HepG2 (cell line): Measurements from ENCODE around the gene TUBB4A. TPM values are rescaled to one million over a fixed set of nuclear protein-coding genes. Genes with fewer than 3 reads are reported as not detected.

ENCODE experiments used
- ATAC-seq: fragments of 200-7000 bp; cut with Tn5 transposase; 3 replicates; pipeline ENCODE4 v1.9.1; 2020; ENCODE audit warnings: mild to moderate bottlenecking, moderate library complexity
- BruUV-seq: library from RNA; stranded (reverse); fragments of 400-500 nt; replicated peaks from 2 replicates; lab custom pipeline; 2021; lab: Mats Ljungman, UMichigan
- CTCF ChIA-PET: fragments of 300-600 bp; formaldehyde crosslinking; extraction: SDS; loops from one replicate; lab custom pipeline; 2021; ENCODE audit warnings: low total read pairs, inconsistent platforms, low intra/inter-chr PET ratio; lab: Yijun Ruan, JAX
- POLR2A ChIA-PET: fragments of 350-600 bp; sonication (Branson Sonifier 250); formaldehyde crosslinking; loops from one replicate; lab custom pipeline; 2020; ENCODE audit warnings: antibody characterized with exemption, inconsistent platforms; lab: Yijun Ruan, JAX
- DNase-seq: peaks from one replicate; pipeline ENCODE4 v3.0.0-alpha.2; 2015; ENCODE audit warnings: low spot score
- FAIRE-seq: peaks from 3 replicates; lab custom pipeline; 2011; peaks lifted over from hg19 to GRCh38; lab: Jason Lieb, UNC
- H2AFZ ChIP-seq: one replicate; pipeline ENCODE4 v1.6.1; 2011; ENCODE audit warnings: low read length, inconsistent platforms
- H3K27ac ChIP-seq: fragments of 300-600 bp; 3 replicates; pipeline ENCODE4 v1.8.0; 2011; ENCODE audit warnings: mixed run types, mild to moderate bottlenecking, mixed read lengths, low read length, inconsistent platforms; ENCODE audit not compliant: insufficient read depth; ENCODE audit errors: extremely low read length
- H3K27me3 ChIP-seq, 2 experiments: fragments of 200-600 bp in 1 of 2; 2 replicates in 1 of 2; 3 replicates in 1 of 2; pipeline versions ENCODE4 v1.6.0 to v1.8.0; 2011; ENCODE audit warnings: low read length in 2 of 2, mild to moderate bottlenecking in 2 of 2, moderate library complexity in 2 of 2, inconsistent platforms in 1 of 2; ENCODE audit not compliant: insufficient read depth in 2 of 2, control insufficient read depth in 1 of 2
- H3K36me3 ChIP-seq, 2 experiments: fragments of 200-600 bp in 1 of 2; replicated peaks in 1 of 2; 2 replicates in 1 of 2; 3 replicates in 1 of 2; pipeline versions ENCODE4 v1.5.1 to v1.8.0; 2011; ENCODE audit warnings: low read length in 2 of 2, inconsistent platforms in 1 of 2; ENCODE audit not compliant: insufficient read depth in 2 of 2, control insufficient read depth in 1 of 2
- H3K4me1 ChIP-seq: 2 replicates; pipeline ENCODE4 v1.5.1; 2012; ENCODE audit warnings: low read length, inconsistent platforms; ENCODE audit not compliant: insufficient read depth
- H3K4me2 ChIP-seq: 2 replicates; pipeline ENCODE4 v1.6.0; 2011; ENCODE audit warnings: low read depth, low read length, inconsistent platforms
- H3K4me3 ChIP-seq, 3 experiments: fragments of 200-600 bp in 1 of 3; sonication (generic), shearing (Covaris generic) in 1 of 3; replicated peaks in 1 of 3; 2 replicates each; pipeline ENCODE4 v1.5.1; 2011 to 2016; ENCODE audit warnings: low read length in 3 of 3, inconsistent platforms in 2 of 3, low read depth in 2 of 3, mild to moderate bottlenecking in 2 of 3, control low read depth in 1 of 3, mixed read lengths in 1 of 3; ENCODE audit not compliant: insufficient read depth in 1 of 3
- H3K79me2 ChIP-seq: one replicate; pipeline ENCODE4 v1.6.1; 2011; ENCODE audit warnings: low read length, inconsistent platforms; ENCODE audit not compliant: insufficient read depth
- H3K9ac ChIP-seq: 2 replicates; pipeline ENCODE4 v1.6.0; 2011; ENCODE audit warnings: mild to moderate bottlenecking, low read depth, low read length, inconsistent platforms; ENCODE audit not compliant: insufficient read depth
- H3K9me3 ChIP-seq: 2 replicates; pipeline ENCODE4 v1.5.1; 2012; ENCODE audit warnings: mild to moderate bottlenecking, low read length
- H4K20me1 ChIP-seq: 2 replicates; pipeline ENCODE4 v1.6.0; 2011; ENCODE audit warnings: inconsistent platforms, mild to moderate bottlenecking, low read length, moderate library complexity; ENCODE audit not compliant: insufficient read depth
- BCL6 ChIP-seq: IDR thresholded peaks from 2 replicates; pipeline ENCODE4 v1.6.1; 2016; ENCODE audit warnings: missing genetic modification reagents, missing compliant biosample characterization
- EP300 ChIP-seq, 3 experiments: sonication (generic) in 1 of 3; formaldehyde crosslinking in 1 of 3; IDR thresholded peaks; 2 replicates each; pipeline versions ENCODE4 v1.5.1 to v1.6.1; 2011 to 2020; ENCODE audit warnings: low read depth in 2 of 3, low read length in 2 of 3, borderline replicate concordance in 1 of 3, improper control_type of control experiment in 1 of 3, mild to moderate bottlenecking in 1 of 3, missing genetic modification reagents in 1 of 3, moderate library complexity in 1 of 3
- GTF3A ChIP-seq: sonication (generic); formaldehyde crosslinking; conservative IDR thresholded peaks from 2 replicates; pipeline ENCODE4 v1.4.0; 2020; ENCODE audit warnings: mild to moderate bottlenecking, missing genetic modification reagents
- TCF7 ChIP-seq: sonication (generic); IDR thresholded peaks from 2 replicates; pipeline ENCODE4 v1.6.1; 2016; ENCODE audit warnings: antibody characterized with exemption, low read depth
- ZNF326 ChIP-seq: sonication (generic); formaldehyde crosslinking; IDR thresholded peaks from 2 replicates; pipeline ENCODE4 v1.4.0; 2020; ENCODE audit warnings: missing genetic modification reagents, borderline replicate concordance
- ZNF382 ChIP-seq: sonication (generic); formaldehyde crosslinking; IDR thresholded peaks from 2 replicates; pipeline ENCODE4 v1.5.0; 2020; ENCODE audit warnings: missing genetic modification reagents, mild to moderate bottlenecking, borderline replicate concordance
- ZNF737 ChIP-seq: sonication (generic); formaldehyde crosslinking; IDR thresholded peaks from 2 replicates; pipeline ENCODE4 v1.5.0; 2020; ENCODE audit warnings: missing genetic modification reagents, mild to moderate bottlenecking, borderline replicate concordance
- ZNF790 ChIP-seq: sonication (generic); formaldehyde crosslinking; IDR thresholded peaks from 2 replicates; pipeline ENCODE4 v1.8.0; 2022; ENCODE audit warnings: missing genetic modification reagents, mild to moderate bottlenecking, borderline replicate concordance
- WGBS: methylation state at CpG from one replicate; pipeline ENCODE4 v1.1.6; 2017; ENCODE audit warnings: low lambda C conversion rate; 5-methylcytosine and 5-hydroxymethylcytosine counted together
- in situ Hi-C: cut with HindIII; loops from 2 replicates; pipeline ENCODE4 v1.10.0; 2017; ENCODE audit warnings: low pct_unique_long_range_greater_than_20kb; ENCODE audit not compliant: extremely low pct_ligation_motif_present
- intact Hi-C: fragments of 100-400 bp; cut with micrococcal nuclease; formaldehyde crosslinking; loops from one replicate; pipeline ENCODE4 v1.10.0; 2022; ENCODE audit not compliant: unreplicated experiment
- polyA plus RNA-seq, 8 experiments: library from polyadenylated mRNA; depleted of rRNA in 3 of 8; stranded (reverse) in 7 of 8; unstranded in 1 of 8; fragments of >200 nt; fragmentation: Illumina TruSeq in 4 of 8; extraction: Trizol in 4 of 8; gene quantifications; 2 replicates each; pipeline versions ENCODE4 v1.2.1 to v1.2.3, GENCODE V29; 2011 to 2016; ENCODE audit warnings: low read depth in 4 of 8, missing spikeins in 1 of 8, mixed read lengths in 1 of 8; ENCODE audit not compliant: insufficient read depth in 1 of 8
- total RNA-seq, 5 experiments: library from RNA; depleted of rRNA; stranded (reverse); fragments of >200 nt; fragmentation: Illumina TruSeq; extraction: Trizol; gene quantifications; 2 replicates each; pipeline ENCODE4 v1.2.3, GENCODE V29; 2016; ENCODE audit warnings: low read depth in 1 of 5
- TF ChIP-seq, protein P1 (sequence below): IDR thresholded peaks from 2 replicates; pipeline ENCODE4 v1.6.1; 2012; ENCODE audit warnings: low read length, improper control_type of control experiment
- TF ChIP-seq, protein P2 (sequence below): sonication (generic); formaldehyde crosslinking; IDR thresholded peaks from 2 replicates; pipeline ENCODE4 v1.4.0; 2020; ENCODE audit warnings: missing genetic modification reagents, borderline replicate concordance
- TF ChIP-seq, protein P3 (sequence below): IDR thresholded peaks from 2 replicates; pipeline ENCODE4 v1.6.1; 2016; ENCODE audit warnings: mild to moderate bottlenecking

The TUBB4A gene
- total and polyA plus RNA-seq, 2 of the 13 experiments (the other 11 are each of a cell fraction or from before 2014, with no cell fraction given), result not detected

DNA sequence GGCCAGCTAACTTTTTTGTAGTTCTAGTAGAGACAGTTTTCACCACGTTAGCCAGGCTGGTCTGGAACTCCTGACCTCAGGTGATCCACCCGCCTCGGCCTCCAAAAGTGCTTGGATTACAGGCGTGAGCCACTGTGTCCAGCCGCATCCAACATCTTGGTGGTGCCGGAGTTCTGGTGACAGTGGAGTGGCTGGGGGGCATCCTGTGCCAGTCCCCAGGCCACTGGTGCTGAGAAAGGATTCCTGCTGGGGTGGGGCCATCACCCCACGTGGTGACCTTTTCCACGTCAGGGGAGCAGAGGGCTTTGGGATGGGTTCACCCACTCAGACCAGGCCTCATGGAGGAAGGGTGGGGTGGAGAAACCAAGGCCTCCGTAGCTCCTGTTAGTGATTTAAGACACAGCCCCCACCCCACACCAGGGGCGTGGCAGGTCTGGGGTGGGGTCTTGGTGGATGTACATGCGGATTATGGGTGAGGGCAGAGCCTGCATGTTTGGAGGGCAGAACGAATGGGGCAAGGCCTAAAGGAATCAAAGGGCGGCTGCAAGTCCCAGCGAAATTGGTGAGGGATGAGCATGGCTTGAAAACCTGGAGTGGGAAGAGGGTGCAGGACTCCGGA, 12.9 kb upstream of the TUBB4A start:
- in situ Hi-C loops, result loop anchor here (5.0 kb wide), 1 partner anchor 117 kb away; no protein-coding TSS in a partner anchor
- Histone ChIP-seq H3K36me3 (no peaks in the 10 kb centered on the region), H3K4me1 (peaks cover 63% of the 10 kb centered on the region), H2AFZ (no peak overlapping the region), H3K27me3 (no peaks in the 10 kb centered on the region; a peak in 1 of 5 replicates), H3K9me3 (no peaks in the 10 kb centered on the region), H3K27ac (no peak overlapping the region), H3K9ac (no peak overlapping the region), H4K20me1 (no peaks in the 10 kb centered on the region), H3K79me2 (no peaks in the 10 kb centered on the region), H3K4me2 (no peak overlapping the region), H3K4me3 (no peak overlapping the region)
- FAIRE-seq (no peak), DNase-seq (no peak), ATAC-seq (no peak)
- intact Hi-C loops, result no loop called here
- 76% methylated on average over 14 of the region's 15 CpGs for WGBS
- ChIA-PET POLR2A (no interaction called here), CTCF (interaction anchor here (2.4 kb wide), 1 partner anchor 118 kb away, joined by 24 read pairs; no protein-coding TSS in a partner anchor)
- no TSS peak for BruUV-seq
- TF ChIP-seq ZNF737, result no peak
- no peak for TF ChIP-seq EP300 (IDR thresholded peaks at IDR 0.05; ENCODE audit: low read depth in 2 of 2, low read length in 2 of 2)
- TF ChIP-seq EP300 (CRISPR knock-in tag; IDR thresholded peaks at IDR 0.05; ENCODE audit: borderline replicate concordance), result no peak
- TF ChIP-seq, protein P1, sequence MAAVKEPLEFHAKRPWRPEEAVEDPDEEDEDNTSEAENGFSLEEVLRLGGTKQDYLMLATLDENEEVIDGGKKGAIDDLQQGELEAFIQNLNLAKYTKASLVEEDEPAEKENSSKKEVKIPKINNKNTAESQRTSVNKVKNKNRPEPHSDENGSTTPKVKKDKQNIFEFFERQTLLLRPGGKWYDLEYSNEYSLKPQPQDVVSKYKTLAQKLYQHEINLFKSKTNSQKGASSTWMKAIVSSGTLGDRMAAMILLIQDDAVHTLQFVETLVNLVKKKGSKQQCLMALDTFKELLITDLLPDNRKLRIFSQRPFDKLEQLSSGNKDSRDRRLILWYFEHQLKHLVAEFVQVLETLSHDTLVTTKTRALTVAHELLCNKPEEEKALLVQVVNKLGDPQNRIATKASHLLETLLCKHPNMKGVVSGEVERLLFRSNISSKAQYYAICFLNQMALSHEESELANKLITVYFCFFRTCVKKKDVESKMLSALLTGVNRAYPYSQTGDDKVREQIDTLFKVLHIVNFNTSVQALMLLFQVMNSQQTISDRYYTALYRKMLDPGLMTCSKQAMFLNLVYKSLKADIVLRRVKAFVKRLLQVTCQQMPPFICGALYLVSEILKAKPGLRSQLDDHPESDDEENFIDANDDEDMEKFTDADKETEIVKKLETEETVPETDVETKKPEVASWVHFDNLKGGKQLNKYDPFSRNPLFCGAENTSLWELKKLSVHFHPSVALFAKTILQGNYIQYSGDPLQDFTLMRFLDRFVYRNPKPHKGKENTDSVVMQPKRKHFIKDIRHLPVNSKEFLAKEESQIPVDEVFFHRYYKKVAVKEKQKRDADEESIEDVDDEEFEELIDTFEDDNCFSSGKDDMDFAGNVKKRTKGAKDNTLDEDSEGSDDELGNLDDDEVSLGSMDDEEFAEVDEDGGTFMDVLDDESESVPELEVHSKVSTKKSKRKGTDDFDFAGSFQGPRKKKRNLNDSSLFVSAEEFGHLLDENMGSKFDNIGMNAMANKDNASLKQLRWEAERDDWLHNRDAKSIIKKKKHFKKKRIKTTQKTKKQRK, result no peak
- TF ChIP-seq, protein P2, sequence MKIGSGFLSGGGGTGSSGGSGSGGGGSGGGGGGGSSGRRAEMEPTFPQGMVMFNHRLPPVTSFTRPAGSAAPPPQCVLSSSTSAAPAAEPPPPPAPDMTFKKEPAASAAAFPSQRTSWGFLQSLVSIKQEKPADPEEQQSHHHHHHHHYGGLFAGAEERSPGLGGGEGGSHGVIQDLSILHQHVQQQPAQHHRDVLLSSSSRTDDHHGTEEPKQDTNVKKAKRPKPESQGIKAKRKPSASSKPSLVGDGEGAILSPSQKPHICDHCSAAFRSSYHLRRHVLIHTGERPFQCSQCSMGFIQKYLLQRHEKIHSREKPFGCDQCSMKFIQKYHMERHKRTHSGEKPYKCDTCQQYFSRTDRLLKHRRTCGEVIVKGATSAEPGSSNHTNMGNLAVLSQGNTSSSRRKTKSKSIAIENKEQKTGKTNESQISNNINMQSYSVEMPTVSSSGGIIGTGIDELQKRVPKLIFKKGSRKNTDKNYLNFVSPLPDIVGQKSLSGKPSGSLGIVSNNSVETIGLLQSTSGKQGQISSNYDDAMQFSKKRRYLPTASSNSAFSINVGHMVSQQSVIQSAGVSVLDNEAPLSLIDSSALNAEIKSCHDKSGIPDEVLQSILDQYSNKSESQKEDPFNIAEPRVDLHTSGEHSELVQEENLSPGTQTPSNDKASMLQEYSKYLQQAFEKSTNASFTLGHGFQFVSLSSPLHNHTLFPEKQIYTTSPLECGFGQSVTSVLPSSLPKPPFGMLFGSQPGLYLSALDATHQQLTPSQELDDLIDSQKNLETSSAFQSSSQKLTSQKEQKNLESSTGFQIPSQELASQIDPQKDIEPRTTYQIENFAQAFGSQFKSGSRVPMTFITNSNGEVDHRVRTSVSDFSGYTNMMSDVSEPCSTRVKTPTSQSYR (CRISPR knock-in tag), result no peak
- TF ChIP-seq, protein P3, sequence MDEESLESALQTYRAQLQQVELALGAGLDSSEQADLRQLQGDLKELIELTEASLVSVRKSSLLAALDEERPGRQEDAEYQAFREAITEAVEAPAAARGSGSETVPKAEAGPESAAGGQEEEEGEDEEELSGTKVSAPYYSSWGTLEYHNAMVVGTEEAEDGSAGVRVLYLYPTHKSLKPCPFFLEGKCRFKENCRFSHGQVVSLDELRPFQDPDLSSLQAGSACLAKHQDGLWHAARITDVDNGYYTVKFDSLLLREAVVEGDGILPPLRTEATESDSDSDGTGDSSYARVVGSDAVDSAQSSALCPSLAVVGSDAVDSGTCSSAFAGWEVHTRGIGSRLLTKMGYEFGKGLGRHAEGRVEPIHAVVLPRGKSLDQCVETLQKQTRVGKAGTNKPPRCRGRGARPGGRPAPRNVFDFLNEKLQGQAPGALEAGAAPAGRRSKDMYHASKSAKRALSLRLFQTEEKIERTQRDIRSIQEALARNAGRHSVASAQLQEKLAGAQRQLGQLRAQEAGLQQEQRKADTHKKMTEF, result no peak
- TF ChIP-seq ZNF382, result no peak
- TF ChIP-seq ZNF790 (CRISPR knock-in tag), result no peak
- no peak for TF ChIP-seq BCL6 (CRISPR knock-in tag)
- TF ChIP-seq ZNF326 (CRISPR knock-in tag), result no peak
- no peak for TF ChIP-seq GTF3A
- TF ChIP-seq TCF7, result no peak
